Caco-2 (cell line): ENCODE measurements around the gene EMILIN3. TPM values are rescaled to one million over a fixed set of nuclear protein-coding genes. Genes with fewer than 3 reads are reported as not detected.

Experiments
- BruUV-seq: library from RNA; stranded (reverse); fragments of 400-500 nt; replicated peaks from 2 replicates; lab custom pipeline; 2021; lab: Mats Ljungman, UMichigan
- CTCF ChIA-PET: fragments of 300-600 bp; sonication (Branson Sonifier 250); formaldehyde crosslinking; loops from one replicate; lab custom pipeline; 2022; ENCODE audit warnings: antibody characterized with exemption; lab: Charles Lee
- POLR2A ChIA-PET: fragments of 300-600 bp; sonication (Branson Sonifier 250); formaldehyde crosslinking; loops from one replicate; lab custom pipeline; 2022; ENCODE audit warnings: antibody characterized with exemption; lab: Charles Lee
- DNase-seq, 2 experiments: peaks; one replicate each; pipeline versions ENCODE4 v3.0.0 to v3.0.0-alpha.2; 2020 to 2022
- H3K27me3 ChIP-seq: replicated peaks from 2 replicates; pipeline ENCODE4 v1.6.0; 2011; ENCODE audit warnings: low read length; ENCODE audit not compliant: control insufficient read depth, insufficient read depth
- H3K36me3 ChIP-seq: 2 replicates; pipeline ENCODE4 v1.5.1; 2011; ENCODE audit warnings: low read length; ENCODE audit not compliant: control insufficient read depth, insufficient read depth
- H3K4me1 ChIP-seq: fragments of 250-450 bp; sonication (Bioruptor Pico); 2 replicates; pipeline ENCODE4 v1.5.1; 2020; ENCODE audit warnings: mild to moderate bottlenecking
- H3K4me3 ChIP-seq: 2 replicates; pipeline ENCODE4 v1.5.1; 2011; ENCODE audit warnings: low read depth, mild to moderate bottlenecking, control low read depth, low read length
- H3K9me3 ChIP-seq: fragments of 250-450 bp; sonication (Bioruptor Pico); 2 replicates; pipeline ENCODE4 v1.5.1; 2020; ENCODE audit warnings: mild to moderate bottlenecking, moderate library complexity
- H3K27ac Mint-ChIP-seq: one replicate; pipeline ENCODE4 v1.8.0; 2022; ENCODE audit warnings: mixed read lengths; ENCODE audit not compliant: unreplicated experiment
- H3K27me3 Mint-ChIP-seq: one replicate; pipeline ENCODE4 v1.8.0; 2022; ENCODE audit warnings: mixed read lengths; ENCODE audit not compliant: insufficient read depth, unreplicated experiment
- H3K36me3 Mint-ChIP-seq: one replicate; pipeline ENCODE4 v1.8.0; 2022; ENCODE audit warnings: mild to moderate bottlenecking, mixed read lengths; ENCODE audit not compliant: insufficient read depth, unreplicated experiment
- H3K4me1 Mint-ChIP-seq: one replicate; pipeline ENCODE4 v1.8.0; 2022; ENCODE audit warnings: low read depth, mixed read lengths; ENCODE audit not compliant: unreplicated experiment
- H3K4me3 Mint-ChIP-seq: one replicate; pipeline ENCODE4 v1.8.0; 2022; ENCODE audit warnings: mild to moderate bottlenecking, moderate library complexity, mixed read lengths; ENCODE audit not compliant: unreplicated experiment
- H3K9me3 Mint-ChIP-seq: one replicate; pipeline ENCODE4 v1.8.0; 2022; ENCODE audit warnings: mixed read lengths; ENCODE audit not compliant: unreplicated experiment
- CTCF ChIP-seq, 2 experiments: fragments of 200-600 bp in 1 of 2; IDR thresholded peaks; 1 replicate in 1 of 2; 2 replicates in 1 of 2; pipeline versions ENCODE4 v1.5.1 to v1.8.0; 2011 to 2022; ENCODE audit warnings: antibody characterized with exemption in 1 of 2, control low read depth in 1 of 2, inconsistent platforms in 1 of 2, low read depth in 1 of 2, low read length in 1 of 2, mild to moderate bottlenecking in 1 of 2, moderate library complexity in 1 of 2; ENCODE audit not compliant: insufficient read depth in 1 of 2, severe bottlenecking in 1 of 2, unreplicated experiment in 1 of 2
- intact Hi-C: fragments of 100-400 bp; cut with micrococcal nuclease; formaldehyde crosslinking; loops from one replicate; pipeline ENCODE4 v1.10.0; 2022; ENCODE audit not compliant: unreplicated experiment
- total RNA-seq: library from RNA; stranded (reverse); gene quantifications from 2 replicates; pipeline ENCODE4 v1.2.3, GENCODE V29; 2022

EMILIN3 gene
- total RNA-seq, 1 experiment from 2014 or later, result 0.50 TPM

GRCh38 chr20:41394931-41395666 lies 28.5 kb upstream of the EMILIN3 start:
- ChIA-PET CTCF (interaction anchor here (1.9 kb wide), 1 partner anchor 54 kb away, joined by 4 read pairs; the partner anchor contains the start of gene LPIN3), POLR2A (no interaction called here)
- no peaks in the 10 kb centered on the region for H3K27me3 ChIP-seq
- no peak overlapping the region for H3K4me3 ChIP-seq
- intact Hi-C loops, result no loop called here
- Mint-ChIP-seq H3K27me3 (no peaks in the 10 kb centered on the region), H3K4me1 (peaks cover 16% of the 10 kb centered on the region), H3K27ac (no peak overlapping the region), H3K4me3 (no peak overlapping the region), H3K36me3 (peaks cover 7% of the 10 kb centered on the region), H3K9me3 (no peaks in the 10 kb centered on the region)
- H3K4me1 ChIP-seq, result no peaks in the 10 kb centered on the region
- no peaks in the 10 kb centered on the region for H3K36me3 ChIP-seq
- peak in 1 of 2 experiments; percentile 37 for DNase-seq
- H3K9me3 ChIP-seq, result no peaks in the 10 kb centered on the region
- no TSS peak for BruUV-seq
- TF ChIP-seq CTCF (IDR thresholded peaks at IDR 0.05; ENCODE audit: insufficient read depth in 1 of 2, low read depth in 1 of 2, low read length in 1 of 2, severe bottlenecking in 1 of 2, unreplicated experiment in 1 of 2), result no peak

GRCh38 chr20:41394081-41394480 lies 27.5 kb upstream of the EMILIN3 start:
- Mint-ChIP-seq H3K27ac (no peak overlapping the region), H3K9me3 (no peaks in the 10 kb centered on the region), H3K4me3 (no peak overlapping the region), H3K4me1 (peaks cover 16% of the 10 kb centered on the region), H3K36me3 (no peaks in the 10 kb centered on the region), H3K27me3 (no peaks in the 10 kb centered on the region)
- ChIA-PET CTCF (interaction anchor here (1.0 kb wide), 1 partner anchor 25 kb away, joined by 3 read pairs; no protein-coding TSS in a partner anchor), POLR2A (no interaction called here)
- no TSS peak for BruUV-seq
- no peak for DNase-seq
- intact Hi-C loops, result no loop called here
- no peaks in the 10 kb centered on the region for H3K9me3 ChIP-seq
- H3K27me3 ChIP-seq, result no peaks in the 10 kb centered on the region
- no peak overlapping the region for H3K4me3 ChIP-seq
- no peak for TF ChIP-seq CTCF (IDR thresholded peaks at IDR 0.05; ENCODE audit: insufficient read depth in 1 of 2, low read depth in 1 of 2, low read length in 1 of 2, severe bottlenecking in 1 of 2, unreplicated experiment in 1 of 2)
- H3K4me1 ChIP-seq, result no peaks in the 10 kb centered on the region
- H3K36me3 ChIP-seq, result no peaks in the 10 kb centered on the region

- intact Hi-C loops, result no loop called here
- Histone ChIP-seq H3K4me1 (no peaks in the 10 kb centered on the region), H3K27me3 (no peaks in the 10 kb centered on the region), H3K9me3 (no peaks in the 10 kb centered on the region), H3K36me3 (no peaks in the 10 kb centered on the region), H3K4me3 (no peak overlapping the region)
- Mint-ChIP-seq H3K4me1 (peaks cover 16% of the 10 kb centered on the region), H3K36me3 (no peaks in the 10 kb centered on the region), H3K9me3 (no peaks in the 10 kb centered on the region), H3K27me3 (no peaks in the 10 kb centered on the region), H3K27ac (no peak overlapping the region), H3K4me3 (no peak overlapping the region)
- TF ChIP-seq CTCF (IDR thresholded peaks at IDR 0.05; ENCODE audit: insufficient read depth in 1 of 2, low read depth in 1 of 2, low read length in 1 of 2, severe bottlenecking in 1 of 2, unreplicated experiment in 1 of 2), result no peak
- no TSS peak for BruUV-seq
- POLR2A ChIA-PET, result no interaction called here
- CTCF ChIA-PET, result interaction anchor here (1.0 kb wide), 1 partner anchor 26 kb away, joined by 3 read pairs; no protein-coding TSS in a partner anchor
- no peak for DNase-seq
These were observed 27.1 kb upstream of the EMILIN3 start for GRCh38 chr20:41393705-41394066.
